Suppressor macrophage (primary cell): ENCODE results near the gene UBE2G1.

Experiments
- DNase-seq, 4 experiments: peaks; one replicate each; pipeline ENCODE4 v3.0.0-alpha.2; 2020 to 2022

Gene UBE2G1

GRCh38 chr17:4333041-4333440 is 33.4 kb downstream of the UBE2G1 start:
- DNase-seq: no peak

GRCh38 chr17:4332296-4332970 is 34.0 kb downstream of the UBE2G1 start:
- peak in 2 of 4 experiments; percentile 10 to 17 for DNase-seq

GRCh38 chr17:4331614-4332013 is 34.9 kb downstream of the UBE2G1 start:
- no peak for DNase-seq

DNA sequence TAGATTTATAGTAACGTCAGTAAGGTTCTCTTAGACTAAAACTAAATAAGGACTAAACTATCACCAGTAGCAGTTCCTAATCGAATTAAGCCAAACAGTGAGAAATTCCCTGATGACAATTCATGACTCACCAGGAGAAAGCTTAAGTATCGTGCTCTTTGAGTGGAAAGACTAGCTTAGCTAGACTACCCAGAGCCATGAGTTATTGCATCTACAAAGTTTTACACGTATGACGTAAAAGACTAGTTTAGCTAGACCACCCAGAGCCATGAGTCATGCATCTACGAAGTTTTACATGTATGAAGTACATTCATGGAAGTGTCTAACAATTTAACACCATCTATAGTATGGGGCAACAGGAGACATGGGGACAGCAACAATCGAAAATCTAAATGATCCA is 36.6 kb downstream of the UBE2G1 start:
- DNase-seq: peak in 2 of 4 experiments; percentile 20 to 25

GRCh38 chr17:4327606-4328005 is 38.9 kb downstream of the UBE2G1 start:
- DNase-seq: no peak

GRCh38 chr17:4326608-4327007 is 39.9 kb downstream of the UBE2G1 start:
- no peak for DNase-seq

- no peak for DNase-seq
Measured at GRCh38 chr17:4326112-4326511, 40.4 kb downstream of the UBE2G1 start.

- DNase-seq: no peak
Measured at GRCh38 chr17:4324463-4324862, 42.0 kb downstream of the UBE2G1 start.

DNA sequence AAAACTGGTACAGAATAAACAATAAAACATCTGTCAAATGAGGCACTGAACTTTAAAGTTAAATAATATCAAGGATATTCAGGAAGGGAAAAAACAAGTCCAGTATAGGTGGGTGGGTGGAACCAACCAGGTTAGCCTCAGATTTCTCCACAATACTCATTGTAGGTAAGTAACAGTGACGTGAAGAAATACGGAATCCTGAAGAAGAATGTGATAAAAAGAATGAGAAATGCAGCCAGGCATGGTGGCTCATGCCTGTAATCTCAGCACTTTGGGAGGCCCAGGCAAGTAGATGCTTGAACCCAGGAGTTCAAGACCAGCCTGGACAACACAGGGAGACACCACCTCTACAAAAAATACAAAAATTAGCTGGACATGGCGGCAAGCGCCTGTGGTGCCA is 47.3 kb downstream of the UBE2G1 start:
- no peak for DNase-seq

GRCh38 chr17:4318596-4318995 is 47.9 kb downstream of the UBE2G1 start:
- peak; percentile 25 to 63 (median 58) for DNase-seq

- no peak for DNase-seq
Measured at GRCh38 chr17:4318186-4318585, 48.3 kb downstream of the UBE2G1 start.

DNA sequence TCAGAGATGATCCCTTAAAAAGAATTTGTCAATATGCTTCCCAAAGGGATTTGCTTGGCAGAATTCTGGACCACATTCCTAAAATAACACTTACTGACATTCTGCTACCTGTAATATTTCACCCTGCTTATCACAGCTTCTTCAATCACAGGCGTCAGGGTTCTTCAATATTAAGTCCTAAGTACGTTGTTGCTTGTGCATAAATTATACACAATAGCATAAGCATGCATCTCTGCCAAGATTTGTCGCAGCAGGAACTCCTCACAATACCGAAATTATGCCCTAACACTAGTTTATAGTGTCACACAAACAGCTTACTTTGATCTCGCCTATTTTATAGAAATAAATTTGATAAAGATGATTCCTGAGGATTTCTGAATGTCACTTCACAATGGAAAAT is 48.9 kb downstream of the UBE2G1 start:
- DNase-seq: no peak

- DNase-seq: no peak
Measured at GRCh38 chr17:4316648-4317047, 49.8 kb downstream of the UBE2G1 start.

GRCh38 chr17:4314618-4315017 is 51.9 kb downstream of the UBE2G1 start:
- no peak for DNase-seq

DNA sequence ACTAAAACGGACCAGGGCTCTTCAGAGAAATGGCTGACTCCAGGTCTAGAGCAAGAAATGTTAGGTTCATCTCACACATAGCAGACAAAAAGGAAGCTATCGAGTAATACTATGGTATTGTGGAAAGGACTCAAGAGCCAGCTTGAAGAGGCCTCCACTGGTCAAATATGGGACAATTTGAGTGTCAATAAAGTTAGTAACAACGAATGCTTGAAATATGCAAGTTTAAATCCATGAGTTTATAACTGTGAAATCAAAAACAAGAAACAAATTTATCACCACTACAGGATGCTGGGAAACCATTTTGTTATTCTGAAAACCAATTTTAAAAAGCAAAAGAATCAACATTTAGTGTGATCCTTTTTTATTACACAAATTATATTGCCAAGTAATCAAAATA is 52.3 kb downstream of the UBE2G1 start:
- DNase-seq: peak in 2 of 4 experiments; percentile 10 to 16

DNA sequence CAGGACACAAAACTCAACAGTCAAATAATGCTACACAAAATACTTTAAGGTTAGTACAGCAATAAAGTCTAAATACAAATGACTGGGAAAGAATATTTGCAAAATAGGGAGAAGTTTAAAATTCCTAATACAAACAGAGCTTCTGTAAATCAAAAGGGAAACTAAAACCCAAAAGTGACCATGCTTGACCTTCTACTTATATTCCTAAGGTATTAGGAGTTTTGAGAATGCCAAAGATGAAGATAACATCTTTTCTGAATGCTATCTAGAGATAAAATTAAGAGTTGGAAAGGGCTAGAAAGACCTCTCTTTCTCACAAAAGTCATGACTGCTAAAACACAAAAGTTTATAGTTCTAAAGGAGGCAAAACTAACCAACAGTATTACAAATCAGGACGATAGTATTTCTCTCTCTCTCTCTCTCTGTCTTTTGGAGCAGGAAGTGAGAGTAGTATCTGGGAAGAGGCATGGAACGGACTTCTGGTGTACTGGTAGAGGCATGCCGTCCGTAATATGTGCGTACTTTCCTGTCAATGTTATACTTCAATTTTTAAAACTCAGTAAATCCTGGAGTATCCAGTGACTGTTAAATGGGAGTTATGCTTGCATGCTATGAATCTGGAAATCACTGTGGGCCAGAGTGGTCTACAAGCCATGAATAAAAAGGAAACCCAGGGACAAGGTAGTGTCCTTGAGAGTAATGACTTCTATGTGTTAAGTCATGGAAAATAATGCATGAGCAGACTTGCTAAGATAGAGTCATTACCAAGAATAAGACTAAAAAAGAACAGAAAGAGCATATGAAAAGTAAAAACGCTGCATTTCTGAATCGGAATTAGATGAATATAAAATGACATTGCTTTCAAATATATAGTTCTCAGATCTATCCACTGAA is 53.0 kb downstream of the UBE2G1 start:
- peak; percentile 10 to 46 (median 28) for DNase-seq

- DNase-seq: no peak
Measured at GRCh38 chr17:4310354-4311060, 56.0 kb downstream of the UBE2G1 start.

DNA sequence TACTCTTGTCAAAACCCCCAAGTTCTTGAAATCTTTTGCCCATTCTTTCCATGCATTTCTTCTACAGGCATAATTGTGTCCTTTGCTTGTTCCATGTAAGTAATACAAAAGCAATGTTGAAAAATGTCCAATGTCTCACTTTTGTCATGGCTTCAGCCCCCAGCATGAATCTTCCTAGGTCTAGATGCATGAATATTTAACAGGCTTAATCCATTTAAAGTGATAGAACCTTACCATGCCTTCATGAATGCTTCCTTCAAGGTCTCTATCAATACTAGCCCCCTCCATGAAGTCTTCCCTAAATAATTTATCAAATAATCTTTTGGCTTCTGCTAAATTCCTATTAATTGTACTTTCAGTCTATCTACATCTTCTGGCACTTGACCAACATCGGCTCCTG is 56.6 kb downstream of the UBE2G1 start:
- no peak for DNase-seq

DNA sequence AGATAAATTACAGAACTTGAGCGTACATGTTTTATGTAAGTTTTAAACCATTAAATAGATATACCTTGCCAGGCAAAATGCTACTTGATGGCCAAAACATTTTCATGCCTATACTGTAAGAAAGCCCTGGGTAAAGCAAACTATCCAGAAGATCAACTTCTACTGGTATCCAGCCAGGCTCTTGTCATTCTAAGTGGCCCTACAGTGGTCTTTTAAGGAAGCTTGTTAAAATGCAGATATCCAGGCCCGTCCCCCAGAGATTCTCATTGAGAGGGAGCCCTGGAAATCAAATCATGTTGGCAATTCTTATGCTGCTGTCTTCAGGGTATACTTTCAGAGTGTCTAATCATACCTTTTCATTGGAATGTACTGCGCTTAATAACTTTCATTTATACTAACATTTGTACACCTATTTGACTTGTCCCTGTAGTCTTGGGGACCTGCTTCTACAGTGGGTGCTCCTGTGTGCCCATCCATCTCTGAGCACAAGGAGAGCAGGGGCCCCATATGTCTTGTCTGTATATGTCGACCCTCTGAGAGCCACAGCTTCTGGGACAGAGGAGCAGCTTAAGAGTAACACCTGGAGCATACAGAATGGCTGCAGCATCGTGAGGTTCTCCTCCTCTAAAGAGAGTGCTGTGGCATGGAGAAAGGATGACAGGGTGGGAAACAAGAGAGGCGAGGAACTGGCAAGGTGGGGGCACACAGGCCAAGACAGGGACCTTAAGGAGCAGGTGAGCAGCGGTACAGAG is 59.1 kb downstream of the UBE2G1 start:
- DNase-seq: no peak

GRCh38 chr17:4305224-4305623 is 61.3 kb downstream of the UBE2G1 start:
- no peak for DNase-seq

DNA sequence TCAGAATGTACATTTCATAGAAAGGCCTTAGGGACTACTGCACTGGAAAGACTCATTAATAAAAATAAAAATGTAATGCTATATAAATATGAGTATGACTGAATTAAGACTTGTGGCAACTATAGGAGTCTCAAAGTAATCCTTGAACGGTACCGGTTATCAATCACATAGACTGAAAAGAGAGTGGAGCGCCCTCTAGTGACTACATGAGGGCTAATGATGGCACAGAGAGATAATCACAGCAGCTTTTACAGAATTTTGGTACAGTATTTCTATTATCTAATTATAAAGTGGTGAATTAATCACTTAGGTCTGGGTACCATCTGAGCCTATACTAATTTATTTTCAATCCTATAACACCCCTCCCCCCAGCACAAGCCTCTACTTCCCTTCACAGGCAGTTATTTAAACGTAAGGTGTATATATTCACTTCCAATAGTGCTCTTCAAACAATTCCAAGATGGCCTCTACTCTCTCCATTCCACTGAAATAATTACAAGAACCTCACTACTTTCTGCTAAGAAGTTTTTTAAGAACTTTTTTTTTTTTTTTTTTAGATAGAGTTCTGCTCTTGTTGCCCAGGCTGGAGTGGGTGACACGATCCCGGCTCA is 62.0 kb downstream of the UBE2G1 start:
- DNase-seq: peak; percentile 64 to 75 (median 66)

GRCh38 chr17:4301066-4301465 is 65.4 kb downstream of the UBE2G1 start:
- no peak for DNase-seq
